Rectal smooth muscle tissue (tissue), 1 donor: ENCODE data around the gene RTP1.
"Not testable (repeated sequence)": the region's sequence is repeated elsewhere in the genome, so short reads cannot be mapped to it uniquely, and the experiment has no call there.

Experiments
- H3K27ac ChIP-seq: one replicate; pipeline ENCODE4 v1.7.0; 2013; ENCODE audit warnings: low read depth, low read length, inconsistent platforms
- H3K27me3 ChIP-seq: one replicate; pipeline ENCODE4 v1.7.0; 2013; ENCODE audit warnings: low read length; ENCODE audit not compliant: control insufficient read depth, insufficient read depth
- H3K36me3 ChIP-seq: one replicate; pipeline ENCODE4 v1.7.0; 2013; ENCODE audit warnings: low read length; ENCODE audit not compliant: control insufficient read depth, insufficient read depth
- H3K4me1 ChIP-seq: one replicate; pipeline ENCODE4 v1.7.0; 2013; ENCODE audit warnings: low read length; ENCODE audit not compliant: control insufficient read depth, insufficient read depth
- H3K4me3 ChIP-seq: one replicate; pipeline ENCODE4 v1.7.0; 2013; ENCODE audit warnings: low read length
- H3K9ac ChIP-seq: one replicate; pipeline ENCODE4 v1.7.0; 2013; ENCODE audit warnings: low read length

The RTP1 gene

DNA sequence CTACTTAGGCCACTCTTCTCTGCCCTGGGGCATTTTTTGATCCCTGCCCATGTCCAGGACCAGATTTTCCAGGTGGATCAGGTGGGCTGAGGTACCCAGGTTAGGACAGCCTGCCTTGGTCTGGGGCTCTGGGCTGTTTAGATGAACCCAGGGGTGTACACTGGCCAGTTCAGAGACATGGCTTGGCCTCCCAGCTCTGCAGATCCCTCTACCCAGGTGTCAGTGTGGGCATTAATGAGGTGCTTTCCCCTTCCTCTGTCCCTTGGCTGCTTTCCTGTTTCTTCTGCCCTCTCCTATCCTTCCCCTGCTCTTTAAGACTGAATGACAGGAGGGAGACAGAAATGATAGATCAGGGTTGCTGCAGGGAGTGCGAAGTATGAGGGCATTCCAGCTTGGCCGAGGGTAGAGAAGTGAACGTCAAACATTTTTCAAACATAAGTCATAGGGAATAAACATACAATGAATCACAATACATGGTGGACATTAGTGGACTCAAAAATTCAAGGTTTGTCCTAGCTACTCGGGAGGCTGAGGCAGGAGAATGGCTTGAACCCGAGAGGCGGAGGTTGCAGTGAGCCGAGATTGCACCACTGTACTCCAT lies 30.5 kb downstream of the RTP1 start:
- Histone ChIP-seq H3K4me1 (no peaks in the 10 kb centered on the region), H3K27me3 (no peaks in the 10 kb centered on the region), H3K36me3 (no peaks in the 10 kb centered on the region), H3K4me3 (no peak overlapping the region), H3K27ac (no peak overlapping the region), H3K9ac (no peak overlapping the region)

DNA sequence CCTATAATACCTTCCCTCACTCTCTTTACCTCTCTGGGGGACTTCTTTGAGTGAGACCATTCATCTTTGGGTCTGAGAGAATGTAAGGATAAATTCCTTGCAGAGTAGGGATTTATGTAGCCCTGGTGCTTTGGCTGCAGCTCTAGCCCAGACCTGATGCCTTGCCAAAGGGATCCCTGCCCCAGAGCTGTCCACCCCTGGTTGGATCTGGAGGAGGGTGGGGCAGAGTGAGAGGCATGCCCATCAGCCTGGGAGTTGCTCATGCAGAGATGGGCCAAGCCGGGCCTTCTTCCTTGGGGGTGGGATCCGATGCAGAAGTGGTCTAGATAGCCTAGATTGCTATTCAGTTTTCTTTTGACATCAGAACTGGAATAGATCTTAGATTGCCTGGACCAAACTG lies 31.5 kb downstream of the RTP1 start:
- H3K27me3 ChIP-seq: no peaks in the 10 kb centered on the region
- no peaks in the 10 kb centered on the region for H3K36me3 ChIP-seq
- H3K9ac ChIP-seq: no peak overlapping the region
- no peak overlapping the region for H3K4me3 ChIP-seq
- no peaks in the 10 kb centered on the region for H3K4me1 ChIP-seq
- H3K27ac ChIP-seq: no peak overlapping the region

DNA sequence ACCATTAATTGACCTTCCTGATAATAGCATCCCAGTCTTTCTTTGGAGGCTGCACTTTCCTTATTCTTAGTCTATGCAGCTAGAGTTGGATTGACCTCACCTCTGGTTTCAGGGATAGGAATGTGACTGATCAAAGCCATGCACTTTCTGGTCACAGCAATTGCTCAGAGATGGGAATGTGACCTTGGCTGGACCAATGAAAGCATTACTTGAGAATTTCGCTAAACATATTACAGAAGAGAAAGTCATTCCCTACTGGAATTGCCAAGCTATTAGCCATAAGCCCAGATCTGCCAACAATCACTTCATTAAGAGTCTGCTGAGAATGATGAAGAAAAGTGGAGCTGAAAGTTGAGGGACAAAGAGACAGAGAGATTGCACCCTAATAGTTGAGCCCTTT lies 32.7 kb downstream of the RTP1 start:
- Histone ChIP-seq H3K27me3 (no peaks in the 10 kb centered on the region), H3K4me3 (no peak overlapping the region), H3K4me1 (no peaks in the 10 kb centered on the region), H3K36me3 (no peaks in the 10 kb centered on the region), H3K9ac (no peak overlapping the region), H3K27ac (no peak overlapping the region)

DNA sequence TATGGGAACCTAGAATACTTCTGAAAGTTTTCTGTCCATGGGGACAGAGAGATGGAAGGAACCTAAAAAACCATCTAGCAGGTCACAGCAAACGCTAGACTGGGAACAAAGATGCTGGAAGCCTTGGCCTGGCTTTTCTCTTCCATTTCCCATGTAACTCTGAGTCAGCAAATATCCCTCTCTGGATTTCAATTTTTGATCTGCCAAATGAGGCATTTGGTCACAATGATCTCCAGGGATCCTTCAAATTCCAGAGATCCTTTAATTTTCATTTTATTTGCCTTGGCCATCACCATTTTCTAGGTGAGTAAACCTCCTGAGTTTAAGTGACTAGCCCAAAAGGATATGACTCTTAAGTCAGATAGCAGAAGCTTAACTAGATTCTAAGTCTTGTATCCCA lies 39.7 kb downstream of the RTP1 start:
- H3K4me1 ChIP-seq: no peaks in the 10 kb centered on the region

DNA sequence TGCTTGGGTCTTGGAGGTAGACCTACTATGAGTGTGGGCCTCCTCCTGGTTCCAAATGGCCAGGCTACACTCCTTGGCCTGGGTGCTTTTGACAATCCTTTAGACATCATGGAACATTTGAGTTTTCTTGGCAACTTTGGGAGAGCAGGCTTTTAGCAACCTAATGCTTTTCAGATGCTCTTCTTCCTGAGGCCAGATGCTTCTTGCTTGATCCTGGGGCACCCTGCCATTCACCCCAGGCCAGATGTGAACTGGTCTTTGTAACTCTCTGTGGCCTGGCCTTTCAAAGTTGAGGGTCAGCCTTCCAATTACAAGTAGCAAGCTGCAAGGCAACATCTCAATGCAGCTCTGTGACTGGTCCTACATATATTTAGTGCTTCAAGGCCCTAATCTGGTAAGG lies 40.5 kb downstream of the RTP1 start:
- Histone ChIP-seq H3K27ac (no peak overlapping the region), H3K27me3 (no peaks in the 10 kb centered on the region), H3K9ac (no peak overlapping the region), H3K36me3 (no peaks in the 10 kb centered on the region), H3K4me3 (no peak overlapping the region), H3K4me1 (no peaks in the 10 kb centered on the region)

More for the DNA sequence above, 39.7 kb downstream of the RTP1 start:
- no peak overlapping the region for H3K4me3 ChIP-seq
- no peak overlapping the region for H3K27ac ChIP-seq
- no peak overlapping the region for H3K9ac ChIP-seq
- H3K36me3 ChIP-seq: no peaks in the 10 kb centered on the region
- no peaks in the 10 kb centered on the region for H3K27me3 ChIP-seq

DNA sequence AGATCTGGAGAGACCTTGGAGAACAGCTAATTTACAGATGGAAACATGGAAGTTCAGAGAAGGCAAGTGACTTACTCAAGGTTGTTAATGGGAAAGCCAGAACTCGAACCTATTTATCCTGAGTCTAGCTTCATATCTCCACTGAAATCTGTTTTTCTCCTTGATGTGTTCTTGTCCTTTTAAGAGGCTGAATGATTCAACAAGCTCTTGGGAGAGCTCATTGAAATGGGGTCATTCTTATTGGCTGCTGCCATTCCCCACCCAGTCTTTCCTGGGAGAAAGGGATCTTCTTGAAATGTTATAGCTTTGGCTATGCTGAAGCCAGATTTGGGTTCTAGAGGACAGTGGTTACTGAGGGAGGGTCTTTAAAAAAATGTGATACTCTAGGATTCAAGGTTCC lies 41.0 kb downstream of the RTP1 start:
- Histone ChIP-seq H3K9ac (no peak overlapping the region), H3K4me3 (no peak overlapping the region), H3K36me3 (no peaks in the 10 kb centered on the region), H3K4me1 (no peaks in the 10 kb centered on the region), H3K27me3 (no peaks in the 10 kb centered on the region), H3K27ac (no peak overlapping the region)

DNA sequence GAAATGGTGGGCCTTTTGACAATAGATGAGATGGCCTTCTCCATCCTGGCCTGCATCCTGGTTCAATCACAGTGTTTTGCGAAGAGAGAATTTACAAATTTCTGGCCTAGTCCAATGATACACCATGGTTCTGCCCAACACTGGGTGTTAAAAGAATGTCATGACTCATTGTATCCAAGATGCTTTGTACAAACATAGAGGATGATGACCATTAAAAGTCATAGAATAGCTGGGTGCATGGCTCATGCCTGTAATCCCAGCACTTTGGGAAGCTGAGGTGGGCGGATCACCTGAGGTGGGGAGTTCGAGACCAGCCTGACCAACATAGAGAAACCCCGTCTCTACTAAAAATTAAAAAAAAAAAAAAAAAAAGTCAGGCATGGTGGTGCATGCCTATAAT lies 41.5 kb downstream of the RTP1 start:
- not testable (repeated sequence) for H3K9ac ChIP-seq, H3K4me3 ChIP-seq, H3K27ac ChIP-seq, H3K27me3 ChIP-seq, H3K36me3 ChIP-seq, H3K4me1 ChIP-seq

DNA sequence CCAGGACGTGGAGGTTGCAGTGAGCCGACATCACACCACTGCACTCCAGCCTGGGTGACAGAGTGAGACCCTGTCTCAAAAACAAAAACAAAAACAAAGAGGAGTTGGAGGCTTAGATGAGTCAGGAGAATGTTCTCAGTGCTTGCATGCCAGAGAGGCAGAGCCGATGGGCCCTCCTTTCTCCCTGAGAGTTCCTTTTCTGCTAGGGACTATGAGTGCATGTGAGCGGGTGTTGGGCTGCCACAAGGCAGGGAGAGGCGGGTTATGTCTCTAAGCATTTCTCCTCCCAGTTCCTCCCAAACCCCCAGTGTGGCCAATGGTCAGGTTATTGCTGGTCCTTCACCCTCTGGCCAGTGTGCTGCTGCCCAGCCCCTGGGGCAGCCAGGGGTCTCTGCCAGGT lies 45.1 kb downstream of the RTP1 start:
- H3K36me3 ChIP-seq: no peaks in the 10 kb centered on the region
- H3K27ac ChIP-seq: no peak overlapping the region
- no peak overlapping the region for H3K4me3 ChIP-seq

DNA sequence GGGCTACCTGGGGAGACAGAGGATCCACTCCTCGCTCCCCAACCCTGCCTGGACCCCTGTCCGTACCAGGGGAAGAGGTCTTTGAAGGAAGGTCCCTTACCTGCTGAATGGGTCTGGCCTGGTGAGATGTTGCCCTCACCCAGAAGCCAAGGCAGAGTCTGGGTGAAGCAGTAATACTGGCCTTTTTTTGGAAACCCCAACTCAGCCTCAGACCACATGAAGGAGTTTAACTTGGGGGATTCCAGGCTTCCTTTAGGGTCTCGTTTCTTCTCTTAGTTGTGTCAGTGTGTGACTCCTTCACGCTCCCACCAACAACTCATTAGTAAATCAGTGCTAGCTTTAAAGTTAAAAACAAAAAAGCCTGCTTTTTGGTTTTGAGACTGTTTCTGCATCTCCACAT lies 45.6 kb downstream of the RTP1 start:
- H3K9ac ChIP-seq: no peak overlapping the region
- no peak overlapping the region for H3K27ac ChIP-seq
- no peaks in the 10 kb centered on the region for H3K36me3 ChIP-seq
- no peak overlapping the region for H3K4me3 ChIP-seq
- H3K27me3 ChIP-seq: no peaks in the 10 kb centered on the region
- H3K4me1 ChIP-seq: no peaks in the 10 kb centered on the region

More for the DNA sequence above, 45.1 kb downstream of the RTP1 start:
- Histone ChIP-seq H3K9ac (no peak overlapping the region), H3K27me3 (no peaks in the 10 kb centered on the region), H3K4me1 (no peaks in the 10 kb centered on the region)

DNA sequence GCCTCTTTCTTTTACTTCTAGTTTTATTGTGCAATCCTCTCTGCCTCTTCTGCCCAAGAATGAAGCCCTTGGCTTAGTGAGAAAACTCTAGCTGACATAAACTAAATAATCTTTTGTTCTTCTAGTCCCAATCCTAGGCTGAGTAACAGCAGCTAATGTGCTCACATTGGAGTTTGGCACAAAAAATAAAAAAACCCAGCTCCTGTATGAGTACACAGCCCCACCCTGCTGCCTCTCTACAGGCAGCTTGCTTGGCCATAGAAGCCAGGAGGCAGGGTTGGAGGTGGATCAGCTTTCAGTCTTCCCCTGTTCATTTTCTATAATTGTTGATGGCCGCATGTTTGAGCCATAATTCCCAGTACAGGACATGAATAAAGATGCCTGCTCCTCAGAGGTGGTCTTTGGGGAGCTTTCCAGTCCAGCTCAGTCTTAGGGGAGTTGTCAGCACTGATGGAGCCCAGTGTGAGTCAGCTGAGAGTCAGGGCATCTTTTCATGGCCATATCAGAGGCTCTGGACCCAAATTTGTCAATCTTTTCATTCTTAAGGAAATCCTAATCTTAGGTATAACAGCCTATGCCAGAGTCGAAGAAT lies 46.7 kb downstream of the RTP1 start:
- Histone ChIP-seq H3K4me3 (no peak overlapping the region), H3K27me3 (no peaks in the 10 kb centered on the region), H3K4me1 (no peaks in the 10 kb centered on the region), H3K27ac (no peak overlapping the region), H3K36me3 (no peaks in the 10 kb centered on the region), H3K9ac (no peak overlapping the region)

DNA sequence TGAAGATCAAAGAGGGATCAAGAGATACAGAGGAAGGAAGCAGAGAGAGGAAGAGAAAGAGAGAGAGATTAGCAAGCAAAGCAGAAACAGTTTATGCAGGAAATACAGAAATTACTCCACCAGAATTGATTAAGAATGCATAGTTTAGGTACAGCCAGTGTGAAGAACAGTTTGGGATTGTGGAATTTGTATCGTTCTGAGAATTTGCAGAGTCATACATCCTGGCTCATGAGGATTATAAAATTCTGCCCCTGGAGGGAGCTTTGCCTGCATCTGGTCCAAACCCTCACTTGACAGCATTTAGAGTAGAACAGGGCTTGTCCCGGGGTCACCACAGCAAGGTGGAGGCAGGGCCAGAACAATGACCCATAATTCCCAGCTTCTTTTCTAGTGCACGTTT lies 50.1 kb downstream of the RTP1 start:
- H3K27ac ChIP-seq: no peak overlapping the region
- peaks cover 3% of the 10 kb centered on the region for H3K36me3 ChIP-seq
- no peaks in the 10 kb centered on the region for H3K4me1 ChIP-seq
- no peak overlapping the region for H3K9ac ChIP-seq
- no peaks in the 10 kb centered on the region for H3K27me3 ChIP-seq
- no peak overlapping the region for H3K4me3 ChIP-seq
